HAP-1 (cell line): ENCODE data around the gene ZCCHC7.
"Not testable (repeated sequence)": the region's sequence is repeated elsewhere in the genome, so short reads cannot be mapped to it uniquely, and the experiment has no call there.

ENCODE experiments used
- DNase-seq, 2 experiments: peaks; one replicate each; pipeline ENCODE4 v3.0.0-alpha.2; 2016 to 2020; ENCODE audit warnings: low spot score in 2 of 2
- H3K27me3 ChIP-seq: fragments of 250-450 bp; sonication (Bioruptor Pico); 2 replicates; pipeline ENCODE4 v1.5.1; 2020; ENCODE audit warnings: low read depth, mild to moderate bottlenecking, moderate library complexity
- H3K36me3 ChIP-seq: fragments of 250-450 bp; sonication (Bioruptor Pico); replicated peaks from 2 replicates; pipeline ENCODE4 v1.5.1; 2020; ENCODE audit warnings: mild to moderate bottlenecking
- H3K4me1 ChIP-seq: fragments of 250-450 bp; sonication (Bioruptor Pico); 2 replicates; pipeline ENCODE4 v1.5.1; 2020; ENCODE audit warnings: mild to moderate bottlenecking
- H3K4me3 ChIP-seq: fragments of 250-450 bp; sonication (Bioruptor Pico); 2 replicates; pipeline ENCODE4 v1.5.1; 2020; ENCODE audit warnings: mild to moderate bottlenecking, moderate library complexity
- H3K9me3 ChIP-seq: fragments of 250-450 bp; sonication (Bioruptor Pico); 2 replicates; pipeline ENCODE4 v1.5.1; 2020; ENCODE audit warnings: mild to moderate bottlenecking, moderate library complexity
- in situ Hi-C: fragments of 300-500 bp; cut with MboI; formaldehyde crosslinking; loops from 3 replicates; pipeline ENCODE4 v1.14.3; 2020; ENCODE audit warnings: low sequenced_read_pairs, inconsistent platforms, mixed read lengths

The ZCCHC7 gene

GRCh38 chr9:37119907-37120842 lies at the start of gene ZCCHC7:
Gene ZCCHC7, plus strand, starts transcription at chr9:37120574.
- peak; percentile 88 to 97 for DNase-seq
- H3K4me1 ChIP-seq = peaks cover 10% of the 10 kb centered on the region
- H3K4me3 ChIP-seq = peak within 1 kb of the TSS; percentile 81
- in situ Hi-C loops = no loop called here
- H3K36me3 ChIP-seq = 0 out of 2 replicates have a peak, but pooled peaks cover 3% of the 10 kb centered on the region
- no peaks in the 10 kb centered on the region for H3K27me3 ChIP-seq
- peaks cover 6% of the 10 kb centered on the region for H3K9me3 ChIP-seq

DNA sequence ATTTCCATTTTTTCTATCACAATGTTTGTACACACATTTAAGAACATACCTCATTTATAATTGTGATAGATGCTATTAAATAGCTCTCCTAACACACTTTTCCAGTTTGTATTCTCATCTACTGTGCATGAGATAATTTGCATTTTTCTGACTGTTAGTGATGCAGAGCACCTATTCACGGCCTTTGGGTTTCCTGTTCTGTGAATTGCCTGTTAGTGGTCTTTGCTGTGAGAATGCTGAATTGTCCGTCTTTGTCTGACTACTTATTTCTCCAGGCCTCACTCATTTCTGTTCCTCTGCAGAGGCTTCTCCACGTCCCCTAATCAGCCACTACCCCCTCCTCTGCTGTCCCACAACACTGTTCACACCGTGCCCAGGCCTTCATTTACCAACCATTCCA lies 45.6 kb upstream of the ZCCHC7 start:
- in situ Hi-C loops, H3K4me1 ChIP-seq, H3K27me3 ChIP-seq, H3K4me3 ChIP-seq, H3K36me3 ChIP-seq, DNase-seq, H3K9me3 ChIP-seq: not testable (repeated sequence)

DNA sequence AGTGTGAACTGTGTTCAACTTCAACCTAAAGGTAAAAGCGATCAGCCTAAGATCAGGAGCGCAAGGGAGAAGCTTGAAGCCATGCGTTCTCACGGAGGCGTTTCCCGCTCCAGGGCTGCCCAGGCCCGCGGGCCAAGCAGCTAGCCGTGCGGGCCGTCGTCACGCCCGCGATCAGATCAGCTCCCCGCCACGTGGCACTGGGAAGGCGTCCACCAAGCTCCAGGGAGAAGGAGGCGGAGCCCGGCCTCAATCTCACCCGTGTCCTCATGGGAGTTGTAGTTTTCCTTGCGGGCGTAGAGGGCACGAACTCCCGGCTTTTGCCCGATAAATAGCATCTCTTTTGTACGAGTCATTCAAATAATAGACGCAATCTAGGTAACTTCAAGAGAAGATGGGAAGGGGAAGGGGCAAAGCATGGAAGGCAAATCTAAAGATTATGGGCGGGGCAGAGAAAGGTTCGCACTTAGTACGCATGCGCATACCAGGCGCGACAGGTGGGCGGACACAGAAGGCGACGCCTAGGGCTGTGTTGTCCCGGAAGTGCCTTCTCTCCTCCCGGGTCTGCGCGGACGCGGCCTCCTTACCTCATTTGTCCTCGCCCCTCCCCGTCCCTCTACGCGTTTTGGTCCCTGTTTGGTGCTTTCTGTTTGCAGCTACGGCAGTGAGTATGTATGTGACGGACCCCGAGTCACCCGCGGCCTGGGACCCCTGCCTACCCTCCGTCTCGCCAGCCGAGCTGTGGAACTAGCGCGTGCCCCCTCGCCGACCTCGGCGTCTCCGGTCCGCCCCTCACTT lies 40.8 kb upstream of the ZCCHC7 start:
- H3K4me3 ChIP-seq = peak overlapping the region; percentile 84
- H3K27me3 ChIP-seq = 0 out of 2 replicates have a peak, but pooled peaks cover 3% of the 10 kb centered on the region
- DNase-seq = peak; percentile 92 to 95
- no peaks in the 10 kb centered on the region; the same call in 1 of the 2 replicates for H3K36me3 ChIP-seq
- peaks cover 24% of the 10 kb centered on the region for H3K4me1 ChIP-seq
- H3K9me3 ChIP-seq = peaks cover 8% of the 10 kb centered on the region
- in situ Hi-C loops = loop anchor here (10.0 kb wide), 1 partner anchor 55 kb away; no protein-coding TSS in a partner anchor

GRCh38 chr9:37080165-37080628 lies 40.2 kb upstream of the ZCCHC7 start:
- peaks cover 24% of the 10 kb centered on the region for H3K4me1 ChIP-seq
- not testable (repeated sequence) for H3K27me3 ChIP-seq, H3K9me3 ChIP-seq, H3K36me3 ChIP-seq
- H3K4me3 ChIP-seq = peak overlapping the region; percentile 84
- DNase-seq = peak in 1 of 2 experiments; percentile 41
- in situ Hi-C loops = loop anchor here (10.0 kb wide), 1 partner anchor 55 kb away; no protein-coding TSS in a partner anchor

- not testable (repeated sequence) for H3K36me3 ChIP-seq, DNase-seq, H3K9me3 ChIP-seq, H3K4me3 ChIP-seq, H3K27me3 ChIP-seq
- H3K4me1 ChIP-seq = peaks cover 24% of the 10 kb centered on the region
- in situ Hi-C loops = loop anchor here (10.0 kb wide), 1 partner anchor 57 kb away; no protein-coding TSS in a partner anchor
These were observed 38.9 kb upstream of the ZCCHC7 start for GRCh38 chr9:37081507-37081906.

DNA sequence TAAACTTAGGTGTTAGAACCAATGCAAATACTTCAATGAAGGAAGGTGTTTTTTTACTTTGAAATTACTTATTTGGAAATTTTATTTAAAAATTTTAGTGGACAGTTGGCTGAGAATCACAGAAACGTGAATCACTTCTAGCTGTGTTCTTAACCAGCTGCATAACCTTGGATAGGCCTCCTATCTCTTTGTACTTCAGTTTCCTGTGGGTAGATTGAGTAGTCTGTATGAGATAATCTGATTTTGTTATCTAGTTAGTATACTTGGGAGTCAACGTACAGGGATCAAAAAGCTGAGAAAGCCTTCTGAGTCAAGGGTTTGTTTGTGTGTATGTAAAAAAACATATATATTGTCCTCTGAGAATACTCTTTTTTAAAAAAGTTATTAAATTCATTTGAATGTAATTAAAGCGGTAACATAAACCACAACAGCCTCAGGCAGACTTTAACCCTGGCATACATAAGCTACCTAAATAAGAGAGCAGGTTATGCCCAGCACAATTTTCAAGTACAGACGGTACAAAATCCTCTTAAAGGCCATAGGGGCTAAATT lies 38.1 kb upstream of the ZCCHC7 start:
- Histone ChIP-seq H3K36me3 (peaks cover 3% of the 10 kb centered on the region), H3K4me3 (no peak overlapping the region), H3K27me3 (0 out of 2 replicates have a peak, but pooled peaks cover 3% of the 10 kb centered on the region), H3K4me1 (peaks cover 24% of the 10 kb centered on the region), H3K9me3 (peaks cover 8% of the 10 kb centered on the region)
- in situ Hi-C loops = loop anchor here (10.0 kb wide), 1 partner anchor 57 kb away; no protein-coding TSS in a partner anchor
- DNase-seq = no peak

DNA sequence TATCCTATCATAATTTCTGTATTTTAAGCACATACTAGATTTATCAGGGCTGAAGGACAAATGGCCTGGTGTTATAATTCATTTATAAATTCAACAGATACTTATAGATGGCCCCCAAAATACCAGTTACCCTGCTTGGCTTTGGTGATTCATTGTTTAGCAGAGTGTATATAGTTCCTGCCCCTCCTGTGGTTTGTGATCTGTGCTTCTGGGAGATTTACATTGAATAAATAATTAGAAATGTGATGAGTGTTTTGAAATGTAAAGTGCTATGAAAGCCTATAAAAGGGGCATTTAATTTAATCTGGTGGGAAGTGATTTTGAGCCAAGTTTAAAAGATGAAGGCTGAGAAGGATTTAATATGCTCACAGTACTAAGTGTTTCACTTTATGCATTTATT lies 36.7 kb upstream of the ZCCHC7 start:
- Histone ChIP-seq H3K4me3 (no peak overlapping the region), H3K4me1 (peaks cover 24% of the 10 kb centered on the region), H3K36me3 (peaks cover 5% of the 10 kb centered on the region), H3K27me3 (no peaks in the 10 kb centered on the region), H3K9me3 (peaks cover 5% of the 10 kb centered on the region; the same call in 1 of the 2 replicates)
- in situ Hi-C loops = loop anchor here (10.0 kb wide), 1 partner anchor 59 kb away; no protein-coding TSS in a partner anchor
- peak in 1 of 2 experiments; percentile 43 for DNase-seq

GRCh38 chr9:37085233-37085632 lies 35.1 kb upstream of the ZCCHC7 start:
- Histone ChIP-seq H3K36me3 (peaks cover 5% of the 10 kb centered on the region), H3K4me1 (peaks cover 24% of the 10 kb centered on the region), H3K27me3 (no peaks in the 10 kb centered on the region), H3K9me3 (no peaks in the 10 kb centered on the region), H3K4me3 (no peak overlapping the region)
- in situ Hi-C loops = loop anchor here (10.0 kb wide), 1 partner anchor 60 kb away; no protein-coding TSS in a partner anchor
- DNase-seq = no peak

DNA sequence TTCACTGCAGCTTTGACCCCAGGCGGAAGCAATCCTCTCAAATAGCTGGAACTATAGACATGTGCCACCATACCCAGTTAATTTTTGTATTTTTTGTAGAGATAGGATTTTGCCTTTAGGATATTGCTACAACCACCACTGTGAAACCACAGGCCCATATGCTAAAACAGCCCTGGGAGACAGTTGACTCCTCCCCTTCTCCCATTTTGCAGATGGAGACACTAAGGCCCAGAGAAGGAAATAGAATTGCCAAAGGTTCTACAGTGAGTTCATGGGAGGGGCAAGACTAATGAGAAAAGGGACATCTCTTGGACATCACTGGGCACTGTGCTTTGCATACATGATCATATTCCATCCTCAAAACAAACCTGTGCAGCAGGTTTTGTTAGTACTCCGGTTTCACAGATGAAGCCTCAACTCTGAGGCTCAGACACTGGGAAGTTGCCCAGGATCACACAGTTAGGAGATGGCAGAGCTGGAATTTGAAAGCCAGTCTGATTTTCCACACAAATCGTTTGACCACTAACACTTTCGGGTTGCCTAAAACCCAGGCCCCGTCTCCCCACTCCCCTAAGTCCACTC lies 27.6 kb upstream of the ZCCHC7 start:
- H3K27me3 ChIP-seq, H3K9me3 ChIP-seq, H3K36me3 ChIP-seq, DNase-seq, in situ Hi-C loops, H3K4me3 ChIP-seq, H3K4me1 ChIP-seq: not testable (repeated sequence)

- no peak for DNase-seq
- Histone ChIP-seq H3K4me3 (no peak overlapping the region), H3K9me3 (no peaks in the 10 kb centered on the region), H3K27me3 (no peaks in the 10 kb centered on the region), H3K36me3 (no peaks in the 10 kb centered on the region), H3K4me1 (peaks cover 7% of the 10 kb centered on the region)
- in situ Hi-C loops = no loop called here
These were observed 25.6 kb upstream of the ZCCHC7 start for GRCh38 chr9:37094751-37095150.

DNA sequence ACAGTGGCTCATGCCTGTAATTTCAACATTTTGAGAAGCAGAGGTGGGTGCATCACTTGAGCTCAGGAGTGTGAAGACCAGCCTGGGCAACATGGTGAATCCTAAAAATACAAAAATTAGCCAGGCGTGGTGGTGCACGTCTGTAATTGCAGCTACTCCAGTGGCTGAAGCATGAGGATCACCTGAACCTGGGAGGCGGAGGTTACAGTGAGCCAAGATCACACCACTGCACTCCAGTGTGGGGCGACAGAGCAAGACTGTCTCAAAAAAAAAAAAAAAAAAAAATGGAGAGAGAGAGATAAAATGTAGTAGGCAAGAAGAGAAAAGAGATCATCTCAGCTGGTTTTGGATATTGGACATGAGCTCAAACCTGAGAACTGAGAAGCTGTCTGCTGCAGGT lies 23.7 kb upstream of the ZCCHC7 start:
- Histone ChIP-seq H3K36me3 (no peaks in the 10 kb centered on the region), H3K9me3 (no peaks in the 10 kb centered on the region)
- in situ Hi-C loops = no loop called here

DNA sequence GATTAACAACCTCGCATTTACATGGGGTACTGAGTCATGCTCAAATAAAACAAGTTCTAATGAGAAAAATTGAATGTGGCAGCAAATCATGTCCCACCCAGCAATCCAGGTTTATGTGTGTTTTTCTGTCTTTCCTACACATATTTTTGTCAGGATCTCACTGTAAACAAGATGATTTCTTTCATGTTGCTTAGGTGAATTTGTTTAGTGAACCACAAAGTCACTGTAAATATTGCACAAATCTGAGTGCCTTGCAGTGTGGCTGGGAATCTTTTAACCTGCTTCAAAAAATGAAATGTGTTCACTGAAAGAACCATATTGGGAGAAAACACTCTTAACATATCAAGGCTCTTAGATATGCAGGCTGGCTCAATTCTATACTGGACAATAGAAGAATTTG lies 23.1 kb upstream of the ZCCHC7 start:
- Histone ChIP-seq H3K4me3 (no peak overlapping the region), H3K27me3 (no peaks in the 10 kb centered on the region), H3K9me3 (no peaks in the 10 kb centered on the region), H3K36me3 (no peaks in the 10 kb centered on the region), H3K4me1 (peaks cover 7% of the 10 kb centered on the region)
- DNase-seq = no peak
- in situ Hi-C loops = no loop called here

More for the DNA sequence above, 23.7 kb upstream of the ZCCHC7 start:
- no peak for DNase-seq
- no peaks in the 10 kb centered on the region for H3K27me3 ChIP-seq
- peaks cover 7% of the 10 kb centered on the region for H3K4me1 ChIP-seq
- H3K4me3 ChIP-seq = no peak overlapping the region

GRCh38 chr9:37100327-37100726 lies 20.0 kb upstream of the ZCCHC7 start:
- peak in 1 of 2 experiments; percentile 14 for DNase-seq
- Histone ChIP-seq H3K27me3 (no peaks in the 10 kb centered on the region), H3K36me3 (no peaks in the 10 kb centered on the region), H3K9me3 (no peaks in the 10 kb centered on the region), H3K4me1 (no peaks in the 10 kb centered on the region), H3K4me3 (no peak overlapping the region)
- in situ Hi-C loops = no loop called here
